ENCODE results near the gene KLHL26.
A peak's percentile ranks its signal among the peaks of the same experiment; 100 is the strongest.

The KLHL26 gene

DNA sequence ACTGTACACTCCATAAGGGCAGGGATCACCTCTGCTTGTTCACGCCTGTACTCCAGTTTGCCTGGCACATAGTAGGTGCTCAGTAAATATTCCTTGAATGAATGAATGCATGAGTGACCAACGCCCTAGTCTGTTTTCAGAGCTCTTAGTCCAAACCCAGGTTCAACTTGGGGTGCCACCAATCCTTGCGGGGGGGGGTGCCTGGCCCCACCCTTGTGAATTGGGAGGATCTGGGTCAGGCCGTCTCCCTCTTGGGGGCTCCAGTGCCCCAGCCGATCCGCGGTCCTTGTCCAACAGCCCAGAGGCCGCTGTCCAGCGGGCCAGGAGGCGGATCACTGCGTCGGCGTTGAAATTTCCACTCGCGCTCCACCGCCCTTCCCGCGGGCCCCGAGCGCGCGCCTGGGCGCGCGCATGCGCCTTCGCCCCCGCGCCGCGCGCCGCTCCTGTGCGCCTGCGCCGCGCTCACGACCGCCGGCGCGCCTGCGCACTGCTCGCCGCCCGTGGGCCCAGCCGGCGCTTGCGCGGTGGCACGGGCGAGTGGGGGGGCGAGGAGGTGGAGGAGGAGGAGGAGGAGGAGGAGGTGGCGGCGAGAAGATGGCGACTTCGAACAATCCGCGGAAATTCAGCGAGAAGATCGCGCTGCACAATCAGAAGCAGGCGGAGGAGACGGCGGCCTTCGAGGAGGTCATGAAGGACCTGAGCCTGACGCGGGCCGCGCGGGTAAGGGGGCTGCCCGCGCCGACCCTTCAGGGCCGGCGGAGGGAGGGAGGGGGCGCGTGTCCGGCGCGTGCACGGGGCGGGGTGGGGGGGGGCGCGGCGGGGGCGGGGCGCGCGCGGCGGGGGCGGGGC lies 46.5 kb downstream of the KLHL26 start, which contains the start of gene CRTC1:
Gene CRTC1, plus strand, starts transcription at position 572 of the 849 bp plus-strand sequence. Its CDS starts 23 bp downstream, at position 595.
- peak; percentile 84 to 90 for DNase-seq (ENCODE audit: low read depth in 2 of 2)

DNA sequence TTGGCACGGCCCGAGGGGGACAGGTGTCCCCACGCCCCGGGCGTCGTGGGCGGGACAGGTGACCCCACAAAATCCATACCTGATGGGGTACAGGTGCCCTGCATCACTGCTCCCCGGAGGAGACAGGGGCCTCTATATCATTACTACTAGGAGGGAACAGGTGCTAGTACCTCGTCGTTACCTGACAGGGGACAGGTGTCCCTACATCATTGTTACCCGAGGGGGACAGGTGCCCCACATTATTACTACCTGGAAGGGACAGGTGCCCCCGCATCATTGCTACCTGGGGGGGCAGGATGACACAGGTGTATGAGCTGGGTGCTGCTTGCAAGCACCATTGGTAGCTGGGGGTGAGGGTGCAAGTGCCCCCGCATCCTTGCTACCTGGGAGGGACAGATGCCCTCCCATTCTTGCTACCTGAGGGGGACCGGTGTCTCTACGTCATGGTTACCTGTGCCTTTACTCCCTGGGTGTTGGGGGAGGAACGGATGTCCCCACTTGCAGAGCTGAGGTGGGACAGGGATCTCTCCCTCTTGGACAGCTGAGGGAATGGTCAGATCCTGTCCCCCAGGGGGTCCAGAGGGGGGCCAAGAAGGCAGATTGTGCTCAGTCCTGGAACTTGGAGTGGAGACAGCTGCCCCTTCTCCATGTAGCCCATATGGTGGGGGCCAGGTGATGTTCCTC lies 47.3 kb downstream of the KLHL26 start:
- DNase-seq (ENCODE audit: low read depth in 2 of 2): no peak

DNA sequence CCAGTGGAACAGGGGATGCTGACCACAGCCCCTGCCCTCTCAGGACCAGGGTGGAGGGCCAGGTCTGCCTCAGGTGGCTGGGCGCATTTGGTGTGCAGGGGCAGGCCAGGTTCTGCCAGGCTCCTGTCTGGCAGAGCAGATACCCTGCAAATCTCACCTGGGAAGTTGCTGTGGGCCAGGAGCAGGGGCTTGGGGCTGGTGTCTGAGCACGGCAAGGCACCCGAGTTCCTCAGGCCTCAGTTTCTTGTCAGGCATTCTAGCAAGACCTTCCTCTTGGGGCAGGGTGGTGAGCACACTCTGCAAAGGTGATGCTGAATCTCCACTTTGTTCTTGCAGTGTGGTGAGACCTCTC lies 47.8 kb downstream of the KLHL26 start:
- DNase-seq (ENCODE audit: low read depth in 2 of 2): no peak

DNA sequence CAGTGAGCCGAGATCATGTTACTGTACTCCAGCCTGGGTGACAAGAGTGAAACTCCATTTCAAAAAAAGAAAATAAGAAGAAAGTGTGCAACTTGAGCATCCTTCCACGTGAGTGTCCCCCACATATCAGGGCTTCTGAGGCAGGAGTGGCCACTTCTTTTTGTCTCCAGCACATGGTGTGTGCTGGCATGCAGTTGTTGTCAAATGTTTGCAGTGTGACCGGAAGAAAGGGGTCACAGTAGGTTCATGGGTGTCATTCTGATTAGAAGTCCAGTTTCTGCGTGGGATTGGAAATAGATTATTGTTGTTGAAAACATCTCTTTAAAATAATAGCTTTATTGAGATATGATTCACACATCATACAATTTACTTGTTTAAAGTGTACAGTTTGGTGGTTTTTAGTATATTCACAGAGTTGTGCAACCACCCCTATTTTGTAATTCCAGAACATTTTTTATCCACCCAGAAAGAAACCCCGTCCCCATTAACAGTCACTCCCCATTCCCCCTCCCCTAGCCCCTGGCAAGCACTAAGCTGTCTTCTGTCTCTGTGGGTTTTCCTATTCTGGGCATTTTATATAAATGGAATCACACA lies 48.9 kb downstream of the KLHL26 start:
- no peak for DNase-seq (ENCODE audit: low read depth in 2 of 2)

DNA sequence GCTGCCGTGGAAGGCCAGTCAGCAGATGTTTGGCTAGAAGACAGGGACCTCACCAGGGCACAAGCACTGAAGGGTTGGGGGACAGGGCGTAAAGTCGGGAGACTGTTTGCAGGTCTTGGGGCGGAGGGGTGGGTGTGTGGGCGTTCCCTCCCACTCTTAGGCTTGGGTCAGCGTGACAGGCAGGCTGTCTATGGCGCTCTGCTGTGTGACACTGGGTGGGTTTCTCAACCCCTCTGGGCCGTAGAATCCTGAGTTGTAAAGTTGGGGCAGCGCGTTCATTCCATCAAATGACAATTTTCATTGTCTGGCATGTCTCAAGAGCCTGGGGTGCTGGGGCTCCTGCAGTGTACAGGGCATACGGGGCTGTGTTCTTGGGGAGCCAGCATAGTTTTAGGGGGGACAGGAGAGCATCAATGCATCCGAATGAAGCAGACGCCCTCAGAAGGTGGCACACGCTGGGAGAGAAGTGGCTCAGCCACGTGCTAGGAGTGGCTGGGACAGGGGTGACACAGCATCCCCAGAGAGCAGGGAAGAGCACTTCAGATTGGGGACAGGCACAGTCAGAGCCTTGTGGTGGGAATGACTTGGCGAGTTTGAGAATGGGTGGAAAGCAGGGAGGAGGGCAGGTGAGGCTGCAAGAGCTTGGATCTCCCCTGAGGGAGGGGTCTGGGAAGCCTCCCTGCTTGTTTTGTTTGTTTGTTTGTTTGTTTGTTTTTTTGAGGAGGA lies 51.1 kb downstream of the KLHL26 start:
- DNase-seq (ENCODE audit: low read depth in 2 of 2): no peak

DNA sequence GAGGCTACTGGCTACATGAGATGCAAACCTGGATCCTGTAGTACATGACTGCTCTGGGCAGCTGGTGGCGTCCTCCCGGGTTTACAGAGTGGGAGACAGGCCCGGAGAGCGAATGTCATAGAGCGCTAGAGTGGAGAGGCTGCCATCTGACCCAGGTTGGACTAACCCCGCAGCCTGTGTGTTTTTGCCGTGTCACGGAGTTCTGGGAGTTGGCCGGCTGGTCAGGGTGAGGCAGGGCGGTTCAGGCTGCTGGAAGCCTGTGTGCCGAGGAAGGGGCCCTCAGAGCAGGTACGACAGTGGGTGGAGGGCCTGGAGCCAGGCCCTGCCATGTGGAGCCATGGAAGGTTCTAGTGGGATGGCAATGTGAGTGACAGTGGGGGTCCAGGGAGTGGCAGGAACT lies 59.2 kb downstream of the KLHL26 start:
- no peak for DNase-seq (ENCODE audit: low read depth in 2 of 2)

DNA sequence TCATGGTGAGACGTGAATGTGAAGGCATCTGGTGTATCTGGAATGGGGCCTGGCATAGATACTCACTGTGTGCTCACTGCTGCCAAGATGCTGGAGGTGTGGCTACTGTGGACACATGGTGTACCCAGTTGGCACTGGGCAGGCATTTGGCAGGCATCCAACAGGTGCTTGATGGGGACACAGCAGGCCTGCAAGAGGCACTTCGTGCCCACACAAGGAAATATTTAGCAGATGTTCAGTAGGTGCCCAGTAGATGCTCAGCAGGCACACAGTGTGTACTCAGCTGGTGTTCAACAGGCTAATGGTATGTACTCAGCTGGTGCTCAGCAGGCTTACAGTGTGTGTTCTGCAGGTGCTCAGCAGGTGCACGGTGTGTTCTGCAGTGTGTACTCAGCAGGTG lies 60.9 kb downstream of the KLHL26 start:
- no peak for DNase-seq (ENCODE audit: low read depth in 2 of 2)

DNA sequence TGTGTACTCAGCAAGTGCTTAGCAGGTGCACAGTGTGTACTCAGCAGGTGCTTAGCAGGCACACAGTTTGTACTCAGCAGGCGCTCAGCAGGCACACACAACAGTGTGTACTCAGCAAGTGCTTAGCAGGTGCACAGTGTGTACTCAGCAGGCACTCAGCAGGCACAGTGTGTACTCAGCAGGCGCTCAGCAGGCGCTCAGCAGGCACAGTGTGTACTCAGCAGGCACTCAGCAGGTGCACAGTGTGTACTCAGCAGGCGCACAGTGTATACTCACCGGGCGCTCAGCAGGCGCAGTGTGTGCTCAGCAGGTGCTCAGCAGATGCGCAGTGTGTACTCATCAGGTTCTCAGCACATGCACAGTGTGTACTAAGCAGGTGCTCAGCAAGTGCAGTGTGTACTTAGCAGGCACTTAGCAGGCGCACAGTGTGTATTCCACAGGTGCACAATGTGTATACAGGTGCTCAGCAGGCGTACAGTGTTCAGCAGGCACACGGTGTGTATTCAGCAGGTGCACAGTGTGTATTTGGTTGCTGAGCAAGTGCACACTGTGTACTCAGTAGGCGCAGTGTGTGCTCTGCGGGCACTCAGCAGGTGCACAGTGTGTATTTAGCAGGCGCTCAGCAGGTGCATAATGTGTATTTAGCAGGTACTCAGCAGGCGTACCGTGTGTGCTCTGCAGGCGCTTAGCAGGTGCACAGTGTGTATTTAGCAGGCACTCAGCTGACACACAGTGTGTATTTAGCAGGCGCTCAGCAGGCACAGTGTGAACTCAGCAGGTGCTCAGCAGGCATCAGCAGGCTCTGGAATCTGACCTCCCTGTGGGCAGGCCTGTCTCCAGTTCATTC lies 61.7 kb downstream of the KLHL26 start:
- DNase-seq (ENCODE audit: low read depth in 2 of 2): no peak

DNA sequence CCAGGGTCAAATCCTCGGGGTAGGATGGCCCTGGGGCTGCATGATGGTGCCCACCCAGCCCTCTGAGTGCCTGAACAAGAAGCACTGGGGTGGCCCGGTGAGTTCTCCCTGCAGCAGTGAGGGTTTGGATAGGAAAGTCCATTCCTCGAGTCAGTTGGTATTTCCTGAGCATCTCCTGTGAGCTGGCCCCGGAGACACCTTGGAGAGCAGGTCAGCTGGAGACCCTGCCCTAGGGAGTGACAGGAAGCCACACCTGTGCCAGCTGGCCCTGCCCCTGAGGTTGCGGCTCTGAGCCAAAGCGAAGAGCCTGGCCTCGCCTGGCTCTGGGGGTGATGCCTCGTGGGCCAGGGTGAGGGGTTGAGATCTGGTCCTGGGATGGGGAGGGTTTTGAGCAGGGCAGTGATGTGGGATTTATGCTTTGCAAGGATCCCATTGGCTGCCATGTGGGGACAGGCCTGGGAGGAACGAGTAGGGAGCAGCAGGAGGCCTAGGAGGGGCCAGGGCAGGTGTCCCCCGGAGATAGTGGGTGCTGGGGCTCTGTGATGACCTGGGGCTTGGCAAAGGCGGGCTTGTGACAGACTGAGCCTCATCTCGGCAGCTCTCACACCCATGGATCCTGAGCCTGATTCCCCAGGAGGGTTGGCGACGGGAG lies 62.7 kb downstream of the KLHL26 start:
- DNase-seq (ENCODE audit: low read depth in 2 of 2): no peak

DNA sequence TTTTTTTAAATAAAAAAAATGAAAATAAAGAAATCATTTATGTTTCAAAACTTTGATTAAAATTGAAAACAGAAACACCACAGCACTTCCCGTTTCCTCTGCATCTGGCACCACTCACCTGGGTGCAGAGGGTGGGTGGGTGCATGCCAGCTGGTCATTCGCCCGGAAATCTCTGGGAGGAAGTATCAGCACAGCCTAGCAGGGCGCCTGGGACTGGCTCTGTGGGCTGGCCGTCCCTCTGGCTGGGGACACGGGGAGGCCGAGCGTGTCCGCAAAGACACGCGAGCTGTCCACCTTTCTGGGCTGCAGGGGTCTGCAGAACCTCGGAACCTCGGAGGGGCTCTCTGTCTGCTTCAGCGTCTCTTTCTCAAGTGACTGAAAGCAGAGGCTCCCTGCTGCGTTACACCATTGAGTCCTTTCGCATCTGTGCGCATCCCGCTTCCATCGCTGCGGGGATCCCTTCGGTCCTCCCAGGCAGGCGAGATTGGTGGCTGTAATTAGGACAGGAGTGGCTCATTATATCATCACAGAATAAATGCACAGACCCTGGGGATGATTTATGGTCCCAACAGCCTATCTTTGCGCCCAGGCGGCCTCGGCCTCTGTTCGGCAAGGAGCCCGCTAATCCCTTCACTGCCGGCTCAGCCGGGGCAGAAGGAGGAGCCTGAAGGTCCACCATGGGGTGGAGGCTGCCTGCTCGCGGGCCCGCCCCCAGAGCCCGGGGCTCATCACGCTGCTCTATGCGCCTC lies 63.8 kb downstream of the KLHL26 start:
- DNase-seq (ENCODE audit: low read depth in 2 of 2): peak; percentile 41 to 66

DNA sequence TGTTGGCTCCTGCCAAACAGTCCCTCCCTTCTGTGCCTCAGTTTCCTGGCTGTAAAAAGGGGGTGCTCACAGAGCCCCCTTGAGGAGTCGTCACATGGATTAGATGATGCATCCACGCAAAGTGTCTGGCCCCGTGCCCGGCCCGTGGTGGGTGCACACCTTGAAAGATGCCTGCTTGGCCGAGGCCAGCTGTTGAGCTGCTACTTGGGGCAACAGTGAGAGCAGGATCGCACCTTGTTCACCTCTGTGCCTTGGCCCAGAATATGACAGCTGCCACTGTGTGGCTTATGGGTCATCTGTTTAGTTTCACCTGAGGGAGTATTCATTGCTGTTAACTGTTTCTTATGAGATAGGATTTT lies 64.4 kb downstream of the KLHL26 start:
- DNase-seq (ENCODE audit: low read depth in 2 of 2): no peak

DNA sequence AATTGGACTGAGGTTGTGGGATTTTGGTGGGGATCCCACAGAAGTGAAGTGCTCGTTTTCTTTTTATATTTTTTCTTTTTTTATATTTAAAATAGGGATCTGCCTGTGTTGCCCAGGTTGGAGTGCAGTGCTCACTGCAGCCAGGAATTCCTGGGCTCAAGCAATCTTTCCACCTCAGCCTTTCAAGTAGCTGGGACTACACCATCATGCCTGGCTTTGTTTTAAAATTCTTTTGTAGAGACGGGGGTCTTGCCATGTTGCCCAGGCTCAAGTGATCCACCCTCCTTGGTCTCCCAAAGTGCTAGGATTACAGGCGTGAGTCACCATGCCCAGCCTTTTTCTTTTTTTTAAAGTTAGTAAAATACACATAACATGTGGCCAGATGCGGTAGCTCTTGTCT lies 67.2 kb downstream of the KLHL26 start:
- DNase-seq (ENCODE audit: low read depth in 2 of 2): no peak

DNA sequence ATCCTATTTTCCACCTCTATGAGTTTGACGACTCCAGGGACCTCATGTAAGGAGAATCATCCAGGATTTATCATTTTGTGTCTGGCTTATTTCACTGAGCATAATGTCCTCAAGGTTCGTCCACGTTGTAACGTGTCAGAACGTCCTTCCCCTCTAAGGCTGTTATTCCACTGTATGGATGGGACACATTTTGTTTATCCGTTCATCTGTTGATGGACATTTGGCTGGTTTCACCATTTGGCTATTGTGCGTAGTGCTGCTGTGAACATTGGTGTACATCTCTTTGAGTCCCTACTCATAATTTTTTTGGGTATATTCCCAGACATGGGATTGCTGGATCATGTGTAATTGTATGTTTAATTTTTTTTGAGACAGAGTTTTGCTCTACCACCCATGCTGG lies 68.1 kb downstream of the KLHL26 start:
- DNase-seq (ENCODE audit: low read depth in 2 of 2): no peak

DNA sequence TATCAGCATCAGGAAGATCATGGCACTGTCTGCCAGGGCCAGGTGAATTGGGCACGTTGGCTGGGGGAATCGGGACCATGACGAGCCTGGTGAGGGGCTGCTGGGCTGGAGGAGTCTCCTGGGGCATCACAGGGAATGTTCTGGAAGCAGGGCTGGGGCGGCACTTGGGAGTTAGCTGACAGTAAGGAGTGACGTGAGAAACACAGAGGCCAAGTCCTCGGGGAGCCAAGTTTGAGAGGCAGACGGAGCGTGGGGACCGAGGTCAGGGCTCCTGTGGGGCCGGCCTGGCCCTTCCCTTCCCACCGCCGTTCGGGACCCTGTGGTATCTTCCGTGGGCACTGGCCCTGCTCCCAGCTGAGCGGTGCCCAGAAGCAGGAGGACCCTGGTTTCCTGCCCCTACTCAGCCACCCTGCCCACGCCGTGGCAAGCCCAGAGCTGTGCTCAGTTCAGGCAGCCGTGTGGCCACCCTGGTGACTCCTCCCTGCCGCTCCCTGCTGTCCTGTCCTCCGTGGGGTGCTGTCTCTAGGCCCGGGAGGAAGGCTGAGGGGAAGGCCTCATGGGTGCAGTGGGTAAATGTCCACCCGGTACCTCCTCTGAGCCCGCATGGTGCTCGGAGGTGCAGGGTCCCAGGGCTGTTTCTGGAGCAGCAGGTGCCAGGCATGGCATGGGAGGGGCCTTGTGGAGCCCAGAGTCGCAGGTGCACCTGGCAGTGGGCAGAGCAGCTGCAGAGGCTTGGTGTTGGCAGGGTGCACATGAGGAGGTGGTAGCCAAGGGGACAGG lies 71.8 kb downstream of the KLHL26 start:
- DNase-seq (ENCODE audit: low read depth in 2 of 2): no peak

DNA sequence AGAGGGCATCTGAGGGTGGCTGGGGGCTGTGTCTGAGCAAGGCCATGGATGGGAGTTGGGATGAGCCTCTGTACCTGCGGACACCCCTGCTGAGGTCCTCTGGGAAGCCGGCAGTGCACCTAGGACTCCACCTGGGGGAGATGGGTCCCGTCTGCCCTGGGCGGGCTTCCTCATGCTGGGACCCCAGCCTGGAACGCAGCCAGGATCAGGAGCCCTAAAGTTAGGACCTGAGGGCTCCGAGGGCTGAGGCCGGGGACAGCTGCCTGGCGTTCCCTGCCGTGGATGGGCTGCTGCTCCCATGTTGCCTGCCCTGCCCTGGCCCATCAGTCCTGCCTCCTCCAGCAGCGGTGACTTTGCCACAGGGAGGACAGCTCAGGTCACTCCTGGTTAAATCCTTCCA lies 72.7 kb downstream of the KLHL26 start:
- no peak for DNase-seq (ENCODE audit: low read depth in 2 of 2)

DNA sequence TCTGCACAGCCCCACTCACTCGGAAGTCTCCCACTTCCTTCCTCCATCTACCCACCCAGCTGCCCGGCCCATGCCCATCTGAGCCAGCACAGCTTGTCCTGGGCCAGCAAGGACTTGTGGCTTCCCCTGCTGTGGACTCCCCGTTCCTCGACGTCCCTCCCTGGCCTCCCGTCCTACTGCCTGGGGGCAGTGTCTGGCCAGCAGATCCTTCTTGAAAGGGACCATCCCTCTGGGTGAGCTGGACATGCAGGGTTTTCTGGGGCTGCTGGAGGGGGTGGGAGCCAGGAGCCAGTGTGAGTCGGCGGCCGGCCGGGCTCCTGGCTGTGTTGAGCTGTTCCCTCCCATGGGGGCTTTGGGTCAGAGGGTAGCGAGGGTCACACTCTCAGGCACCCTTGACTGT lies 73.4 kb downstream of the KLHL26 start:
- no peak for DNase-seq (ENCODE audit: low read depth in 2 of 2)

DNA sequence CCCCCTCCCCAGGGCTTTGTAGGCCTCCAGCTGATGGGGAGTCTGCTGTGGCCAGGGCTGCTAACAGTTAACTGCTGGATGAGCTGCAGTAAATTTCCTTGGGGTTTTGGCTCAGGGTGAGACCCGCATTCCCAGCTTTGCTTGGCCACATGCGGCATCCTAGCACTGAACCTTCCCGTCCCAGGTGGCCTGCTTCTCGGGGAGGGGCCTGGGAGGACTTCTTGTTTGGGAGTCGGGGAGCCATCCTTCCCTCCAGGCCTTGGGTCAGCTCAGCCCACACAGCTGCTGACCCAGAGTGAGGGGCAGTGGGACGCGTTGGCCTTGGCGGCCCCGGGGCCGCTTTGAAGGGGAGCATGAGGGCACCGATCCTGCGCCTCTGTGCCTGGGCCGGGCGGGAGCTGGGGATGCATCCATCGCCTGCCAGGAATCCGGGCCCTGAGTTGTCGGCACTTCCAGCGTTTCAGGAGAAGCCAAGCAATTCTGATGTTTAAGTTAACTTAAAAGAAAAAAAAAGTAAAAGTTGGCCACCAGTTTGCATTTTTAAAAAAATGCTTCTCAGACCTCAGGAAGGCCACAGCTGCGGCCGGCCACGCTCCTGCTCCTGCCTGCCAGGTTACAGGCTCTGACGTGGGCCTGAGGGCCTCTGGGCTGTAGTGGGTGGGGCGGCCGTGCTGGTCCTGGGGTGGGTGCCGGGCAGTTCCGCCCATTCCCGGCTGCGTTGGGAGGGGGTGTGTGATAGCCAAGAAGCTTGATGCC lies 74.3 kb downstream of the KLHL26 start:
- no peak for DNase-seq (ENCODE audit: low read depth in 2 of 2)

DNA sequence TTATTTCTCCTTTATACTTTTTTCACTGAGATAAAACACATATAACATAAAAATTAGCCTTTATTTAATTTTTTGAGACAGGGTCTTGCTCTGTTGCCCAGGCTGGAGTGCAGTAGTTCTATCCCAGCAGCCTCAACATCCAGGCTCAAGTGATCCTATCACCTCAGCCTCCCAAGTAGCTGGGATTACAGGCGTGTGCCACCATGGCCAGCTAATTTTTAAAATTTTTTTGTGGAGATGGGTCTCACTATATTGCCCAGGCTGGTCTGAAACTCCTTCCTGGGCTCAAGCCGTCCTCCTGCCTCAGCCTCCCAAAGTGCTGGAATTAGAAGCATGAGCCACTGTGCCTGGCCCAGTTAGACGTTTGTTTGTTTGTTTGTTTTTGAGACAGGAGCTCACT lies 75.1 kb downstream of the KLHL26 start:
- DNase-seq (ENCODE audit: low read depth in 2 of 2): no peak

DNA sequence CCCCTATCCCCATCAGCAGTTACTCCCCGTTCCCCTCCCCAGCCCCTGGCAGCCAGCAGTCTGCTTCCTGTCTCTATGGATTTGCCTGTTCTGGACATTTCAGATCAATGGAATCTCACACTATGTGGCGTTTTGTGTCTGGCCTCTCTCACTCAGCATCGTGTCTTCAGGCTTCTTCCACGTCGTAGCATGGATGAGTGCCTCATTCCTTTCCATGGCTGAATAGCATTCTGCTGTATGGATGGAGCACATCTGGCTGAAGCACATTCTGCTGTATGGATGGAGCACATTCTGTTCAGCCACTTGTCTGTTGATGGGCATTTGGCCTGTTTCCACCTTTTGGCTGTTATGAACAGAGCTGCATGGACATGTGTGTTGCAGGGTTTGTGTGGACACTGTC lies 76.2 kb downstream of the KLHL26 start:
- DNase-seq (ENCODE audit: low read depth in 2 of 2): no peak
